Neural cell (in vitro differentiated cells): ENCODE measurements around the gene CFL1.

Experiments
- EP300 ChIP-seq: fragments of 450-650 bp; conservative IDR thresholded peaks from 2 replicates; pipeline ENCODE4 v1.6.1; 2014; ENCODE audit warnings: antibody characterized with exemption, mild to moderate bottlenecking, moderate library complexity; ENCODE audit not compliant: poor library complexity, severe bottlenecking
- EZH2 ChIP-seq: fragments of 200-600, 300-800 bp; shearing (Covaris generic), sonication (generic); IDR thresholded peaks from 2 replicates; pipeline ENCODE4 v1.6.1; 2014; ENCODE audit warnings: antibody characterized with exemption, low read length, borderline replicate concordance, mild to moderate bottlenecking; ENCODE audit not compliant: insufficient read depth, poor library complexity, severe bottlenecking
- MXI1 ChIP-seq: fragments of 450-650 bp; conservative IDR thresholded peaks from 2 replicates; pipeline ENCODE4 v1.6.1; 2014; ENCODE audit warnings: antibody characterized with exemption, mild to moderate bottlenecking; ENCODE audit not compliant: poor library complexity, severe bottlenecking
- POLR2AphosphoS5 ChIP-seq: IDR thresholded peaks from 2 replicates; pipeline ENCODE4 v1.6.1; 2012
- RAD21 ChIP-seq: fragments of 450-650 bp; conservative IDR thresholded peaks from 2 replicates; pipeline ENCODE4 v1.6.1; 2014; ENCODE audit warnings: antibody characterized with exemption, mild to moderate bottlenecking, moderate library complexity
- TF ChIP-seq, protein P1 (sequence below): fragments of 450-650 bp; IDR thresholded peaks from 2 replicates; pipeline ENCODE4 v1.5.1; 2014; ENCODE audit warnings: antibody characterized with exemption, mild to moderate bottlenecking, moderate library complexity; ENCODE audit not compliant: poor library complexity, severe bottlenecking
- TF ChIP-seq, protein P2 (sequence below): IDR thresholded peaks from 2 replicates; pipeline ENCODE4 v1.6.1; 2012; ENCODE audit warnings: borderline replicate concordance

DNA sequence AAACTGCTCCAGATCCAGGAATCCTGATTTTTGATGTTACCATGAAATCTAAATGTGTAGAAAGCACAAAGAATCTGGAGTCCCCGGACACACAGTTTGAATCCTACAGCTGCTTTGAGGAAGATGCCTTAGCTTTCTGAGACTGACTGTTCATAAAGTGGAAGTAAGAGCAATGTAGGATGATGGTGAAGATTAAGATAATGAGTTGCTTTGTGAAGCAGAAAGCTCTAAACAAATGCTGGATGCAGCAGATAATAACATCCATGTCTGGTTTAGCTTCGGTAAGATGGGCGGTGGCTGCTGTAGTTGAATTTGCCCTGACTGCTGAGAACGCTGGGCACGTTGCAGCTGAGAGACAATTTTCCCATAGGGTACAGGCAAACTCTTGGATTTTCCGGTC lies 51.0 kb downstream of the CFL1 start:
- TF ChIP-seq POLR2AphosphoS5 (no peak), MXI1 (no peak), RAD21 (no peak), EZH2 (no peak), EP300 (no peak)
- TF ChIP-seq, protein P1, sequence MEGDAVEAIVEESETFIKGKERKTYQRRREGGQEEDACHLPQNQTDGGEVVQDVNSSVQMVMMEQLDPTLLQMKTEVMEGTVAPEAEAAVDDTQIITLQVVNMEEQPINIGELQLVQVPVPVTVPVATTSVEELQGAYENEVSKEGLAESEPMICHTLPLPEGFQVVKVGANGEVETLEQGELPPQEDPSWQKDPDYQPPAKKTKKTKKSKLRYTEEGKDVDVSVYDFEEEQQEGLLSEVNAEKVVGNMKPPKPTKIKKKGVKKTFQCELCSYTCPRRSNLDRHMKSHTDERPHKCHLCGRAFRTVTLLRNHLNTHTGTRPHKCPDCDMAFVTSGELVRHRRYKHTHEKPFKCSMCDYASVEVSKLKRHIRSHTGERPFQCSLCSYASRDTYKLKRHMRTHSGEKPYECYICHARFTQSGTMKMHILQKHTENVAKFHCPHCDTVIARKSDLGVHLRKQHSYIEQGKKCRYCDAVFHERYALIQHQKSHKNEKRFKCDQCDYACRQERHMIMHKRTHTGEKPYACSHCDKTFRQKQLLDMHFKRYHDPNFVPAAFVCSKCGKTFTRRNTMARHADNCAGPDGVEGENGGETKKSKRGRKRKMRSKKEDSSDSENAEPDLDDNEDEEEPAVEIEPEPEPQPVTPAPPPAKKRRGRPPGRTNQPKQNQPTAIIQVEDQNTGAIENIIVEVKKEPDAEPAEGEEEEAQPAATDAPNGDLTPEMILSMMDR = no peak
- TF ChIP-seq, protein P2, sequence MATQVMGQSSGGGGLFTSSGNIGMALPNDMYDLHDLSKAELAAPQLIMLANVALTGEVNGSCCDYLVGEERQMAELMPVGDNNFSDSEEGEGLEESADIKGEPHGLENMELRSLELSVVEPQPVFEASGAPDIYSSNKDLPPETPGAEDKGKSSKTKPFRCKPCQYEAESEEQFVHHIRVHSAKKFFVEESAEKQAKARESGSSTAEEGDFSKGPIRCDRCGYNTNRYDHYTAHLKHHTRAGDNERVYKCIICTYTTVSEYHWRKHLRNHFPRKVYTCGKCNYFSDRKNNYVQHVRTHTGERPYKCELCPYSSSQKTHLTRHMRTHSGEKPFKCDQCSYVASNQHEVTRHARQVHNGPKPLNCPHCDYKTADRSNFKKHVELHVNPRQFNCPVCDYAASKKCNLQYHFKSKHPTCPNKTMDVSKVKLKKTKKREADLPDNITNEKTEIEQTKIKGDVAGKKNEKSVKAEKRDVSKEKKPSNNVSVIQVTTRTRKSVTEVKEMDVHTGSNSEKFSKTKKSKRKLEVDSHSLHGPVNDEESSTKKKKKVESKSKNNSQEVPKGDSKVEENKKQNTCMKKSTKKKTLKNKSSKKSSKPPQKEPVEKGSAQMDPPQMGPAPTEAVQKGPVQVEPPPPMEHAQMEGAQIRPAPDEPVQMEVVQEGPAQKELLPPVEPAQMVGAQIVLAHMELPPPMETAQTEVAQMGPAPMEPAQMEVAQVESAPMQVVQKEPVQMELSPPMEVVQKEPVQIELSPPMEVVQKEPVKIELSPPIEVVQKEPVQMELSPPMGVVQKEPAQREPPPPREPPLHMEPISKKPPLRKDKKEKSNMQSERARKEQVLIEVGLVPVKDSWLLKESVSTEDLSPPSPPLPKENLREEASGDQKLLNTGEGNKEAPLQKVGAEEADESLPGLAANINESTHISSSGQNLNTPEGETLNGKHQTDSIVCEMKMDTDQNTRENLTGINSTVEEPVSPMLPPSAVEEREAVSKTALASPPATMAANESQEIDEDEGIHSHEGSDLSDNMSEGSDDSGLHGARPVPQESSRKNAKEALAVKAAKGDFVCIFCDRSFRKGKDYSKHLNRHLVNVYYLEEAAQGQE = no peak
